Tibial nerve (tissue), 3 donors: Measurements from ENCODE around the gene INSM1.

ENCODE experiments used
- POLR2A ChIP-seq, 2 donors: fragments of 450-650 bp; IDR thresholded peaks; one replicate each; pipeline ENCODE4 v1.6.1; 2017; ENCODE audit warnings: antibody characterized with exemption in 2 of 2, mild to moderate bottlenecking in 2 of 2, moderate library complexity in 2 of 2
- TF ChIP-seq, protein P1 (sequence below), 5 experiments: fragments of 200-600 bp in 3 of 5; fragments of 450-650 bp in 2 of 5; sonication (generic) in 3 of 5; IDR thresholded peaks; one replicate each; pipeline ENCODE4 v1.5.1; 2016 to 2019; ENCODE audit warnings: antibody characterized with exemption in 5 of 5, mild to moderate bottlenecking in 3 of 5, moderate library complexity in 2 of 5

DNA sequence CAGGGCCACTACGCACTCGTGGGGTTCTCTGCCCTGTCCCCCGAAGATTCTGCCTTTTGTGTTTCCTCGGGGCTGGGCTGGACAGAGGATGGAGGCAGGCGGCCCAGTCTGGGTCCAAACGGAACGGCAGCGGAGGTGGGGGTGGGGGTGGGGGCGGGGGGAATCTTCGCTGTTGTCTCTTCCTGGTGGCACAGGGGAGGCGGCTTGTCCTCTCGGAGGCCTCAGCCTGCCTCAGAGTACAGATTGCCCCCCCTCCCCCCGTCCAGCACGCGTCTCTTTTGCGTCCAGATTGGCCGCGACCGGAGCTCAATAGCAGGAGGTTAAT, 1.4 kb upstream of the INSM1 start:
- TF ChIP-seq, protein P1, sequence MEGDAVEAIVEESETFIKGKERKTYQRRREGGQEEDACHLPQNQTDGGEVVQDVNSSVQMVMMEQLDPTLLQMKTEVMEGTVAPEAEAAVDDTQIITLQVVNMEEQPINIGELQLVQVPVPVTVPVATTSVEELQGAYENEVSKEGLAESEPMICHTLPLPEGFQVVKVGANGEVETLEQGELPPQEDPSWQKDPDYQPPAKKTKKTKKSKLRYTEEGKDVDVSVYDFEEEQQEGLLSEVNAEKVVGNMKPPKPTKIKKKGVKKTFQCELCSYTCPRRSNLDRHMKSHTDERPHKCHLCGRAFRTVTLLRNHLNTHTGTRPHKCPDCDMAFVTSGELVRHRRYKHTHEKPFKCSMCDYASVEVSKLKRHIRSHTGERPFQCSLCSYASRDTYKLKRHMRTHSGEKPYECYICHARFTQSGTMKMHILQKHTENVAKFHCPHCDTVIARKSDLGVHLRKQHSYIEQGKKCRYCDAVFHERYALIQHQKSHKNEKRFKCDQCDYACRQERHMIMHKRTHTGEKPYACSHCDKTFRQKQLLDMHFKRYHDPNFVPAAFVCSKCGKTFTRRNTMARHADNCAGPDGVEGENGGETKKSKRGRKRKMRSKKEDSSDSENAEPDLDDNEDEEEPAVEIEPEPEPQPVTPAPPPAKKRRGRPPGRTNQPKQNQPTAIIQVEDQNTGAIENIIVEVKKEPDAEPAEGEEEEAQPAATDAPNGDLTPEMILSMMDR (IDR thresholded peaks at IDR 0.05), result no peak
- no peak for TF ChIP-seq POLR2A (IDR thresholded peaks at IDR 0.05)
